GM19324 (cell line): ENCODE results near the gene HSPA6.
"Not testable (repeated sequence)": the region's sequence is repeated elsewhere in the genome, so short reads cannot be mapped to it uniquely, and the experiment has no call there.

Experiments
- ATAC-seq: cut with Tn5 transposase; IDR thresholded peaks from one replicate; pipeline ENCODE4 v1.9.1; 2021; ENCODE audit warnings: mild to moderate bottlenecking, moderate library complexity; ENCODE audit not compliant: unreplicated experiment, low FRiP score

Gene HSPA6

DNA sequence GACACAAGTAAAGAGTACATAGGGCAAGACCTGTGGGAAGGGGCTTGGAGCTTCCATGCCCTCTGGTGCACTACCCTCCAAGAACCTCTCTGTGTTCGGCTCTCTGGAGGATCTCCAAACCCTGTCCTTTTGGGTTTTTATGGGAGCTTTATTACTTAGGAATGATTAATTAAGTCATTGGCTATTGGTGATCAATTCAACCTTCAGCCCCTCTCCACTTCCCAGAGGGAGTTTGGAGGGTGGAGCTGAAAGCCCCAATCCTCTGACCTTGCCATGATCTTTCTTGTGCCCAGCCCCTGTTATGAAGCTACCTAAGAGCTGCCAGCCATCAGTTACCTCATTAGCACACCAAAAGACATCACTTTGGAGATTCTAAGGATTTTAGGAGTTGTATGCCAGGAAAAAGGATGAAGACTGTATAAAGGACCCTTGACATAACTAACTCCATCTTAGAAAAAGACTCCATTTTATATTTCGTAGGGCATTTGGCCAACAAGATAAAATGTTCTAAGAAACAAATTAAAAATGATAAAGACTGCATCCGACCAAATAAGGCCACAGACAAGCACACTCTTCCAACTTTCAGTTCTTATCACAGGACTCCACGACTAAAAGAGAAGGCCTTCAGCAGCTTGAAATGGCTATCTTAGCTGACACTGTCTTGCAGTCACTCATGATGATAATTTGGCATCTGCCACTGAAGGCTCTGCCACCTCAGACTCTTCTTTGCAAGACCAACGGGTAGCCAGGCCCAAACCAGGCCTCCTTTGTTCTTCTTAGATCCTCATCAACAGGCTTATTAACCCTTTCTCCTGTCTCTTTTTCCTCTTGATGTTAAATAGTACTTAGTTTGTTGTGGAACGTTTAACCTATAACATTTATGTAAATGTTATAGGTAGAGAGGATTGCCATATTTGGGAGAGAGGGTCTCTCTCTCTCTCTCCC lies 33.4 kb downstream of the HSPA6 start:
- not testable (repeated sequence) for ATAC-seq

DNA sequence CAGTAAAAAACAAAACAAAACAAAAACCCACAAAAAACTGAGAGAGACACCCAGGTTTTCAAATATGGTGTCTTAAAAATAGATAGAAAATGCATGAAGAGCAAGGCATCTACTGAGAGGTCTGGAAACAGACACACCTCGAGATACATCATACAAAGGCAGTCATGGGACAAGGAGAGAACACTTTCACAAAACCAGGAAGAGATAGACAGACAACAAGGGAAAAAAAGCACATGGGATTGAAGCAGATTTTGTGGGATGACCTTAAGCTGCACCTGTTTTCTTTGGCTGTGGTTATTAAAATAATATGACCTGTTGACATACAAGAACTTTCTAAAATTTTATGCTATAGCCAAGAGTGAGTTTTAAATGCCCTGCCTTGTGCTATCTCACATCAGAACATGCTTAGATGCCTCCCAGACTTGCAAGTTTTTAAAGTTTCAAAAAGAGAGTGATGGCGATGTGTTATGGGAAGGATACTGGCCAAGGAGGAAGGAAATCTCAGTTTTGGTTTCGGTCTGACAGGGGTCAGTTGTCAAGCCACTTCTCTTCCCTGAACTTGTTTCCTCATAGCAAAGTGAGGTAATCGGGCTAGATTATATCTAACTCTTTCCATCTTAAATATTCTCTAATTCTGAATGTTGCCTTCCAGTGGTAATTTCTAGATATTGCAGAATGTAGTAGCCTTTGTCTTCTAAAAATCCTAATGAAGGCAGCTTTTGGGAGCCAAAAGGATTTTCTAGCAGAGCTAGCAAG lies 36.8 kb downstream of the HSPA6 start:
- ATAC-seq = not testable (repeated sequence)

DNA sequence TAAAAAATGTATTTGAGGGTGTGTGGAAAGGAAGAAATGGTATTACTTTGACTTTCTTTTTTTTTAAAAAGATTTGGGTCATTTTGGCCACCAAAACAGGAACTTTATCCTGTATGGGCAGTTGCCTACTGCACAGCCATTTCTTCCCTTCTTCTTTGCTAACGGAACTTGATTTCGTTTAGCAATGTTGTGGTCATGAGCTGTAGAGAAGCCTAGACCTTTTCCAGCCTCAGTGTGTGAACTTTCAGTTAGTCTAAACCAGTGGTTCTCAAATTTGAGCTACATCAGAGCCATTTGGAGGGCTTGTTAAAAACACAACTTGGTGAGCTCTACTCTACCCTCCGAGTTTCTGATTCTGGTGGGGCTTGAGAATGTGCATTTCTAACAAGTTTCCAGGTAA lies 38.1 kb downstream of the HSPA6 start:
- ATAC-seq = not testable (repeated sequence)

DNA sequence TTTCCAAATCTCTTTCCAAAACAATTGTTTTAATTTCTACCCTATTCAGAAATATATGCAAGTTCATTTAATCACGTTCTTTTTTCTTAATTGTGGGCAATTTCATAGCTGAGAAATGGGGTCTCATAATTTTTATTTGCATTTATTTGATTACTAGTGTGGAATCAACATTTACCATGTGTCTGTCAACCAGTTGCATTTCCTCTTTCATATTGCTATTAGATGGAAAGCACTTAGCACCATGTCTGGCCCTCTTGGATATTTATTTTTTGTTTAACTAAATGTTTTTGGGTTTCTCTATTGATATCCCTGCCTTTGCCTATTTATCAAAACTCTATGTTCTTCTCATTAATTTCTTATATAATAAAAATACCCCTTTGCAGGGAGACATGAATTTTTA lies 39.2 kb downstream of the HSPA6 start:
- ATAC-seq = not testable (repeated sequence)

DNA sequence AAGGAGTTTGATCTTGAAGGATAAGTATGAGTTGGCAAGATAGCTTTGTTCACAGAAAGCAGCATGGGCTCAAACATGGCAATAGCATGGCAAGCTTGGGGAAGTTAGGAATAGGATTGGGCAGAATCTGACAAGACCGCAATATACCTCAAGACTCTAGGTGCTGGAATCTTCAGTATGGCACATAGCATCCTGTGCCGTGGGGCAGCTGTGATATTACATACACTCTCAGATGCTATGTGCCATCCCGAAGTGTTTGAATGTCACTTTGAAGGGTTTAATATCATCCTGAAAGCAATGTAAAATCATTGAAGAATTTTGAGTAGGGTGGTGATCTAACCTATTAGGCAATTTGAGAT lies 42.2 kb downstream of the HSPA6 start:
- ATAC-seq = not testable (repeated sequence)

DNA sequence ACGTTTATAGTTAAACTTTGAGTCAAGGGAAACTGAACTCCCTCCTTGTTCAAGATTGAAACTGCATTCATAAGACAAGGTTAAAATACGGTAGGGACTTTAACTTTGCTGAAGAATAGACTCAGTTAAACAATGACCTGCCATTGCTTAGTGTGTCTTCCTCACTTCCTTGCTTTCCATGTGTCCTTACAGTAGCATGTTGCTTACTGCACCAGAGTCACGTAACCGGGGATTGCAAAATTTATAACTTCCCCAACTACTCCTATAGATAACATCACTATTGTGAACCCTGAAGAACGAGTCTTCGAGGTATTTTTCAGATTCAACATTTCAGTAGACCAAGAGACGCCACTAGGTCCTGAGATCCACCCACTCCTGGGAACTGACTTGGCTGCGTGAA lies 47.4 kb downstream of the HSPA6 start:
- not testable (repeated sequence) for ATAC-seq
